CD4-positive, alpha-beta T cell treated with Interleukin-1 beta for 1 hour (primary cell): ENCODE measurements around the gene ERAL1.
A peak's percentile ranks its signal among the peaks of the same experiment; 100 is the strongest.
"Not testable (repeated sequence)": the region's sequence is repeated elsewhere in the genome, so short reads cannot be mapped to it uniquely, and the experiment has no call there.

Experiments used
- DNase-seq, 2 donors: peaks; one replicate each; pipeline ENCODE4 v3.0.0-alpha.2; 2020 to 2022

ERAL1 gene

GRCh38 chr17:28854457-28855335 is at the start of gene ERAL1:
TSS of gene ERAL1 (plus strand) at chr17:28855016. CDS start at chr17:28855035, 19 bp downstream.
- DNase-seq: peak; percentile 82

GRCh38 chr17:28807925-28808634 is 46.7 kb upstream of the ERAL1 start:
- no peak for DNase-seq

DNA sequence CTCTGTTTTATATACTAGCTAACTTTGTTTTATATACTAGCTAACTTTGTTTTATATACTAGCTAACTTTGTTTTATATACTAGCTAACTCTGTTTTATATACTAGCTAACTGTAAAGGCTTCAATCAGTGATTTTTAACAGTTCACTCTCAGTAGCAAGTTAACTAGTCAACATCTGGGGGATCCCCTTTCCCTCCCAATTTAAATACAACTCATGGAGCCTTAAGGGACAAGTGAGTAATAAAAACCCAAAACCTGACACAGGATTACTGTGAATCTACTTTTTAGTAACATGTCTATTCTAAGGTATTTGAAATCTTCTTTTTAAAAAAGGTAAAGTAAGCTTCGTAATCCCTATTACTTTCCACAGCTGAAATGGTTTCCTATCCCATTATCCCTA is 44.4 kb upstream of the ERAL1 start:
- DNase-seq: no peak

- DNase-seq: peak in 1 of 2 donors; percentile 10
Observed at GRCh38 chr17:28811651-28812090, 43.1 kb upstream of the ERAL1 start.

DNA sequence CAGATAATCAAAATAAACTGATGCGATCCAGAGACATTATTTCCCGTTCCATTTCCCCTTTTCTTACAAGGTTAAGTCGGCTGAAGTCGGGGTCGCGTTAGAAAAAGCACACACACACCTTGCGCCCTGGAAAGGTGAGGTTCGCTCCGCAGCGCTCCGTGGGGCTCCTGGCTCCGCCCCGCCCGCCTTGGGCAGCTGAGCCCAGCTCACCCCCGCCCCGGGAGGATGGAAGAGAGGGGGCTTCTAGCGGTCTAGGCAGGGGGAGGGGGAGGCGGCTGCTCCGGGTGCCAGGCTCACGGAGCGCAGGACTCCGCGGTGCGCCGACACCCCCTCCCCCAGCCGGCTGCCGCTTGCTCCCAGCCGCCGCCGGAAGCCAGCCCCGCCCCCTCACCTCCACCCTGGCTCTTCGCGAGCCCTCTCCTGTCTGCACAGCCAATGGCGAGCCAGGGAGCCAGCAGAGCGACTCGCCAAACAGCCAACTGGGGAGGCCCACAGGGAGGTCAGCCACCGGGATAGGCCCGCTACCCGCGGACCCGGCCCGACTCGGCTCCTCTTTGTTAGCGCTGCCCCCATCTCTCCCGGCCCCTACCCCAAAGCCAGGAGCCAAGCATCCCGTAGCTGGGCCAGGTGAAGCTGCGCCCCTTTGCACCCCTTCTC is 42.6 kb upstream of the ERAL1 start:
- peak; percentile 95 for DNase-seq

DNA sequence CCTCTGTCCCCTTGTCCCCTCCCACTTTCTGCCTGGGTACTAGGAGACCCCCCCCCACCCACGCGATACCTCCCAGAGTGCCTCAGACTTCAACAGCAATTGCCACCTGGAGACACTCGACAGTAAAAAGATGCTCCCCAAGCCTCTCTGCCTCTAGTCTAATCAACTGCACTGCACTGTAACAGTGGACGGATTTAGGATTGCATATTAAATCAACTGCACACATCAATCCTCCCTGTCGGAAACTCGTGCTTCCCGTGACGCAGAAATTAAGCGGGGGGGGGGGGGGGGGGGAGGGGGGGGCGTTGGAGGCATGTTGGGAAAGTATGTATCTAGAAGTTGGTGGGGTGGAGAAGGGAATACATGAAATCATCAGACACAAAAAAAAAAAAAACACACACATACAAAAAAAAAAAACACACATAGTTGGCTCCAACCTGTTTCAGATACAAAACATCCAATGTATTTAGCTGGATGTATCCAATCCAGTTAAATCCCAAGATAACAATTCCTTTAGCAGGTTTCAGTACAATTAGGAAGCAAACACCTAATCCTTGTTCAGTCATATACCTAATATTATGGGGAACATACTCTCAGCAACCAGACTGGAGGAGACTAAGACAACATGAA is 42.0 kb upstream of the ERAL1 start:
- DNase-seq: peak in 1 of 2 donors; percentile 59

- no peak for DNase-seq
Observed at GRCh38 chr17:28816540-28816939, 38.3 kb upstream of the ERAL1 start.

DNA sequence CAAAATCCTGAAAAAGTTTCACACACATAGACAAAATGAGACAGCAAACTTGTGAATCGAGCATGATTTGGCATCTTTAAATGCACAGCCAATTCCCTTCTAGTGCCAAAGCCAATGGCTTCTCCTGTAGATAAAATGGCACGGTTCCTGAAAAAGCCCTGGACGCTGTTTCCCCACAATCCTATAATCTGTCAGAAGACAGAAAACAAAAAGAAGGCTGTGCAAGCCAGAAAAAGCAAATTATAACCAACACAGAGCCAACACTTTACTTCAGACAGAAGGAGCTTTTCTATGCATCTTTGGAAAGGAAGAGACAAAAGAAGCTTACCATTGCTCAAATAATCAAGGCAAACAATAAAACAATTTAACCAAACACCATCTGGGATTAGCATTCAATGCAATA is 36.0 kb upstream of the ERAL1 start:
- no peak for DNase-seq

DNA sequence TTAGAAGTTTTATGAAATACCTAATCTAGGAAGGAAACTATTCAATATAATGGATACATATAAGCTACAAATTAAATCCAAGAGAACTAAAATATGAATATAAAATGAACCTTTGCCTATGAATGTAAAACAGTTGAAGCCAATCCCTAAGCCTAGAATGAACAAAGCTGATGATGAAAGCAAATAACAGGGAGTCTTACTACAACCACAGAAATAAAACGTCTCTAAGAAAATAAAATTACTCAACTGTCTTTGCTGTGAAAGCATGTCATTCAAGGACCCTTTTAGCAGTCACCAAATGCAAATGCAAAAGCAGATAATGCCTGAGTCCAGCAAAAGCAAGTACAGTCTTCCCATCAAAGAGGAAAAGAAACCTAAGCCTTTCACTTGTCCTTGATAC is 35.2 kb upstream of the ERAL1 start:
- DNase-seq: no peak

DNA sequence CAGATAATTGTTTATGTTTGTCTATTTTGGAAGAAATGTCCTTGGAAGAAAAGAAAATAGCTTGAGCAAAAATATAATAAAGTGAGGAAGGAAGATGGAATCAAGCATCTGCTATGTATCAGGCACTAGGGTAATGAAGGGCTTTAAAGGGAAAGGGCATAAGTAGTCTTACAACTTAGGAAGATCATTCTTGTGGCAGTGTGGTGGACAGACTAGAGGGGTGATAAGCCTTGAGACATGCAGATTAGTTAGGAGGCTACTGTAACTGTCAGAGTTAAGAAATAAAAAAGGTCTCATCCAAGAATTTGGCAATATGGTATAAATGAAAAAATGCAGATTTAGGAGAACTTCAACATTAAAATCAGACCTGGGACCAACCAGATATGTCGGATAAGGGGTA is 27.1 kb upstream of the ERAL1 start:
- DNase-seq: no peak

- no peak for DNase-seq
Observed at GRCh38 chr17:28828294-28829040, 26.3 kb upstream of the ERAL1 start.

GRCh38 chr17:28834420-28834819 is 20.4 kb upstream of the ERAL1 start:
- DNase-seq: no peak

DNA sequence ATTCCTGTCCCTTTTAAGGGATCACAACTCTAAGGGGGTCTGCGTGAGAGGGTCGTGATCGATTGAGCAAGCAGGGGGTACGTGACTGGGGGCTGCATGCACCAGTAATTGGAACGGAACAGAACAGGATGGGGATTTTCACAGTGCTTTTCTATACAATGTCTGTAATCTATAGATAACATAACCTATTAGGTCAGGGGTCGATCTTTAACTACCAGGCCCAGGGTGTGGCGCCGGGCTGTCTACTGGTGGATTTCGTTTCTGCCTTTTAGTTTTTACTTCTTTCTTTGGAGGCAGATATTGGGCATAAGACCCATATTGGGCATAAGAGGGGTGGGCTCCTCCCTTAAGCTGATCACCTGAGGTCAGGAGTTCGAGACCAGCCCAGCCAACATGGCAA is 18.3 kb upstream of the ERAL1 start:
- not testable (repeated sequence) for DNase-seq

GRCh38 chr17:28839221-28839620 is 15.6 kb upstream of the ERAL1 start:
- no peak for DNase-seq

GRCh38 chr17:28841901-28842281 is 12.9 kb upstream of the ERAL1 start:
- peak in 1 of 2 donors; percentile 16 for DNase-seq

DNA sequence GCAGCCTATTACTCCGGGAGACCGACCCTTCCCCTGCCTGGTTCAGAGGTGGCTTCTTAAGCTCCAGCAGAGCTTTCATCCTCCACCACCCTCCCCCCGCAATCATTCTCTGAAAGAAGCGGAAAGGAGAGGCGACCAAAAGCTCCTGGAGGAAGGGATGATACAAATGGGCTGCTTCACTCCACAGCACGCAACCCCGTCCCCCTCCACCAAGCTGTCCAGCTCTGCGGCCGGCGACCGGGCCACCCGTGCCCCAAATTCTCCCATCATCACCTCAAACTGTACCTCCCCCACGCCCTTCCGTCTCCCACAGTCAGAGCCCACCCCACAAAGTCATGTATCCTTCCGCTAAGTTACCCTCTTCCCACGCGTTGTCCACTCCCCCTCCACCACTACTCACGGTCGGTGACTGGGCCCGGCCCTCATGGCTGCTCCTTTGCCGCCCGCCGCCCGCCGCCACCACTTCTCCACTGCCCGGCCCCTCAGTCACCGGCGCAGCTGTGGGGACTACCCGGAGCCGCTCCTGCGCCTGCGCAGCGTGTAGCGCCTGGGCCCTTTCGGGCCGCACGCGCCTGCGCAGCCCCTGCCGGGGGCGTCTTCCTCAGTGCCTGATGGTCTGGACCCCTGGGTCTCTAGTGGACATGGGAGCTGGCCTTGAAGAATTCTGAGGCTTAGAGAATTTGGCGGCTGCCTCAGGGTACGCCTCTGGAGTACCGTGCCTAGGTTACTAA is 12.4 kb upstream of the ERAL1 start, which contains the start of gene FAM222B:
TSS of gene FAM222B (minus strand) at position 509 of the 731 bp plus-strand sequence. CDS start 76,123 bp downstream, outside the sequence.
- DNase-seq: peak; percentile 89 to 91

GRCh38 chr17:28843816-28844148 is 11.0 kb upstream of the ERAL1 start:
- no peak for DNase-seq

DNA sequence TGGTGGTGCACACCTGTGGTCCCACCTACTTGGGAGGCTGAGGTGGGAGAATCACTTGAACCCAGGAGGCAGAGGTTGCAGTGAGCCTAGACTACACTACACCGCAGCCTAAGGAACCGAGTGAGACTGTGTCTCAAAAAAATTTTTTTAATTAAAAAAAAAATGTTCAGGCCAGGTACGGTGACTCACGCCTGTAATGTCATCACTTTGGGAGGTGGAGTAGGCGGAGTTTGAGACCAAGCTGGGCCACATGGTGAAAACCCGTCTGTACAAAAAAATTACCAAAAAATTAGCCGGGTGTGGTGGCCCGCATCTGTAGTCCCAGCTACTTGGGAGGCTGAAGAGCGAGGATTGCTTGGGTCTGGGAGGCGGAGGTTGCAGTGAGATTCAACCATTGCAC is 8.6 kb upstream of the ERAL1 start:
- DNase-seq: no peak

DNA sequence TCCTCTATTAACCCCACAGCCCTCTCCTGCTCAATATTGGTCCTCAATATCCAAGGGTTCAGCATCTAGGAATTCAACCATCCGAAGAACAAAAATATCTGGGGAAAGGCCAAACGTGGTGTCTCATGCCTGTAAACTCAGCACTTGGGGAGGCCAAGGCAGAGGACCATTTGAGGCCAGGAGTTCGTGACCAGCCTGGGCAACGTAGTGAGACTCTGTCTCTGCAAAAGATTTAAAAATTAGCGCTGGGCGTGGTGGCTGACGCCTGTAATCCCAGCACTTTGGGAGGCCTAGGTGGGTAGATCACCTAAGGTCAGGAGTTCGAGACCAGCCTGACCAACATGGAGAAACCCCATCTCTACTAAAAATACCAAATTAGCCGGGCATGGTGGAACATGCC is 8.1 kb upstream of the ERAL1 start:
- DNase-seq: not testable (repeated sequence)

- DNase-seq: peak; percentile 54 to 57
Observed at GRCh38 chr17:28848667-28849066, 6.1 kb upstream of the ERAL1 start.

DNA sequence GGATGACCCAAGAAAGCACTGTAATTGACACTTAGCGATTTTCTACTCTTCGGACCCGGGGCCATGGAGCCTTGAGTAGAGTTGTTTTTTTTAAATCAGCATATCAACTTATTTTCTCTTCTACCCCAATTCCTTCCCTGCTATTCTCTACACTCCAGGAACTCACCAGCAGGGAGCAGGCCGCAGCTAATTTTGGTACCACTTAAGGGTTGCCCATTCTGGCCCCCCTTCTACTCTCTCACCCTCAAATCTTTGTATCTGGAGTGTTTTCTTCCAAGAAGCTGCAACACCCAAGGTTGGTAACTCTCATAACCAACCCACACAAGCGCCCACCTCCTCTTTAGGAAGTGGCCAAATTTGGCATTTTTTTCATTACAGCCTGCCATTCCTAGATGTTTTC is 5.5 kb upstream of the ERAL1 start:
- DNase-seq: no peak

DNA sequence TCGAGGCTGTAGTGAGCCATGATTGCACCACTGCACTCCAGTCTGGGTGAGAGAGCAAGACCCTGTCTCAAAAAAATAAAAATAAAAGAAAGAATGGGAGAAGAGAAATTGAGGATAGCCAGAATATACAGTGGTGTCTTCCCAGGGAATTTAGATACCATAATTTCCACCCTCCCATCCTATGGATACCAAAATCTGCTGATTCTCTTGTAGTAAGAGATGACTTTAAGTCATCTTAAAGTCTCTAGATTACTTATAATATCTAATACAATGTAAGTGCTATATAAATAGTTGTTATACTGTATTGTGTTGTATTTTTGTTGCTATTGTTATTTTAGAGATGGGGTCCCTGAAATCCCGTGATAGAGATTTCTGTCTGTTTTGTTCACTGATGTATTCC is 1.5 kb upstream of the ERAL1 start:
- DNase-seq: no peak
